ENCODE results near the gene DPY19L1. TPM values are rescaled to one million over a fixed set of nuclear protein-coding genes. Genes with fewer than 3 reads are reported as not detected.
"Not testable (repeated sequence)": the region's sequence is repeated elsewhere in the genome, so short reads cannot be mapped to it uniquely, and the experiment has no call there.

Gene DPY19L1
- total RNA-seq, 1 experiment from 2014 or later = 14.3 TPM

DNA sequence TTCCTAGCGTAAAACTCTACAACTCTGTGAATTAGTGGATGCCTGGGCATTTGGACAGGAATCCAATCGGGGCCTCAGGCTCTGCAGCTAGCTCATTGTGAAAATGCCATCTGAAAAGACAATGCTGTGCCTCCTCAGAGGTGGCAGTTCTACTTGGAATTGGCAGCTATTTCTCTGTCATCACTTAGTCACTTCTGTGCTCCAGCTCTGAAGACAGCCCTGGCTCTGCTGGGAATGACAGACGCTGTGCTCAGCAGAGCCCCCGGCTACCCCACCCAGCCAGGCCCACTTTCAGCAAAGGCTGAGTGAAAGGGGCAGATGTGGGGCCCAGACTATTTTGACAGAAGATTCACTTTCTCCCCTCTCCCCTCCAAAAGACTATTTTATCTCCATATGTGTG lies 119.8 kb downstream of the DPY19L1 start:
- H3T11ph ChIP-seq (ENCODE audit: low read length); H3K27me3 ChIP-seq (ENCODE audit: insufficient read depth, low read length); H3K23me2 ChIP-seq (ENCODE audit: insufficient read length, low read depth, low read length, poor library complexity, severe bottlenecking); H3K4me3 Mint-ChIP-seq; H3K18ac ChIP-seq (ENCODE audit: insufficient read length, low read depth, low read length); H3K27ac Mint-ChIP-seq; H3K9me3 ChIP-seq (ENCODE audit: control insufficient read depth, low read depth, low read length); H3K4me1 Mint-ChIP-seq; H4K20me1 ChIP-seq (ENCODE audit: control insufficient read depth, insufficient read depth, insufficient read length); H3K9ac ChIP-seq (ENCODE audit: extremely low read depth, insufficient read length, low read length); H3K27ac ChIP-seq (ENCODE audit: insufficient read length, low read depth, low read length); H2BK5ac ChIP-seq (ENCODE audit: insufficient read length, low read length); H3K79me1 ChIP-seq (ENCODE audit: insufficient read depth, low read depth, low read length, poor library complexity, severe bottlenecking); H4K91ac ChIP-seq (ENCODE audit: insufficient read length, low read depth, low read length); H2AK5ac ChIP-seq (ENCODE audit: insufficient read length, low read length); H3K56ac ChIP-seq (ENCODE audit: insufficient read length, low read depth, low read length); H3K14ac ChIP-seq (ENCODE audit: insufficient read depth, low read length); H2BK20ac ChIP-seq (ENCODE audit: low read depth, low read length, poor library complexity, severe bottlenecking); H2BK15ac ChIP-seq (ENCODE audit: low read depth, low read length); DNase-seq; H3K4ac ChIP-seq (ENCODE audit: low read depth, low read length); H2BK120ac ChIP-seq (ENCODE audit: low read depth, low read length, poor library complexity, severe bottlenecking); H2BK12ac ChIP-seq (ENCODE audit: insufficient read length, low read depth, low read length); H4K5ac ChIP-seq (ENCODE audit: insufficient read length, low read depth, low read length); H2AFZ ChIP-seq (ENCODE audit: low read length); H3K79me2 ChIP-seq (ENCODE audit: insufficient read depth, low read length); H3K4me2 ChIP-seq (ENCODE audit: insufficient read depth, insufficient read length, low read length); H3K23ac ChIP-seq (ENCODE audit: insufficient read length, low read depth, low read length); H3K4me1 ChIP-seq (ENCODE audit: insufficient read depth, low read length); H4K8ac ChIP-seq (replicated peaks; ENCODE audit: insufficient read length, low read depth, low read length); H3K27me3 Mint-ChIP-seq (ENCODE audit: low read depth): not testable (repeated sequence)
- no CpG with 5 or more reads among the region's 4 CpGs for WGBS (ENCODE audit: extremely low coverage, insufficient read length, low lambda C conversion rate)
- Mint-ChIP-seq H3K9me3 (peaks cover 9 to 22% of the 10 kb centered on the region in 2 experiments; a peak in 4 of 5 replicates), H3K36me3 (ENCODE audit: insufficient read depth in 1 of 3, low read depth in 3 of 3) (peaks cover 0 to 19% (median 6%) of the 10 kb centered on the region in 3 experiments; a peak in 2 of 7 replicates)

All from H9 (cell line).